Stomach smooth muscle (tissue), 2 donors: Measurements from ENCODE around the gene ATAD3A.

Source experiments
- H3K27ac ChIP-seq: one replicate; pipeline ENCODE4 v1.7.0; 2013; ENCODE audit warnings: mild to moderate bottlenecking, low read length, inconsistent platforms
- H3K27me3 ChIP-seq, 2 donors: one replicate each; pipeline ENCODE4 v1.7.0; 2013; ENCODE audit warnings: low read length in 2 of 2; ENCODE audit not compliant: insufficient read depth in 2 of 2, control insufficient read depth in 1 of 2
- H3K36me3 ChIP-seq, 2 donors: one replicate each; pipeline ENCODE4 v1.7.0; 2013; ENCODE audit warnings: low read length in 2 of 2; ENCODE audit not compliant: control insufficient read depth in 2 of 2, insufficient read depth in 2 of 2
- H3K4me1 ChIP-seq: one replicate; pipeline ENCODE4 v1.7.0; 2013; ENCODE audit warnings: low read length; ENCODE audit not compliant: control insufficient read depth, insufficient read depth
- H3K4me3 ChIP-seq, 2 donors: one replicate each; pipeline ENCODE4 v1.7.0; 2013; ENCODE audit warnings: low read length in 2 of 2
- H3K9ac ChIP-seq, 2 donors: one replicate each; pipeline ENCODE4 v1.7.0; 2013; ENCODE audit warnings: low read length in 2 of 2, mild to moderate bottlenecking in 1 of 2
- H3K9me3 ChIP-seq, 2 donors: one replicate each; pipeline ENCODE4 v1.7.0; 2013; ENCODE audit warnings: low read length in 2 of 2; ENCODE audit not compliant: control insufficient read depth in 2 of 2
- donor health status: healthy.
- donor health status: Pancreatic carcinoma.

Gene ATAD3A

GRCh38 chr1:1573843-1574720, 62.1 kb downstream of the ATAD3A start:
- H3K9me3 ChIP-seq = no peaks in the 10 kb centered on the region
- peak overlapping the region; percentile 73 to 96 for H3K4me3 ChIP-seq
- H3K27me3 ChIP-seq = no peaks in the 10 kb centered on the region
- H3K9ac ChIP-seq = peak overlapping the region; percentile 100
- H3K4me1 ChIP-seq = peaks cover 23% of the 10 kb centered on the region
- H3K36me3 ChIP-seq = peaks cover 0 to 2% of the 10 kb centered on the region in 2 donors
- peak overlapping the region; percentile 100 for H3K27ac ChIP-seq

- peak within 1 kb of the TSS; percentile 100 for H3K27ac ChIP-seq
- H3K36me3 ChIP-seq = peaks cover 0 to 2% of the 10 kb centered on the region in 2 donors
- H3K27me3 ChIP-seq = no peaks in the 10 kb centered on the region
- H3K4me3 ChIP-seq = peak within 1 kb of the TSS; percentile 95 to 96
- H3K9ac ChIP-seq = peak within 1 kb of the TSS; percentile 100
- H3K4me1 ChIP-seq = peaks cover 19% of the 10 kb centered on the region
- no peaks in the 10 kb centered on the region for H3K9me3 ChIP-seq
Measured at GRCh38 chr1:1574721-1575537, 63.0 kb downstream of the ATAD3A start, which contains the start of gene SSU72. TSS of gene SSU72 (minus strand) at chr1:1574863. CDS start at chr1:1574557, 306 bp downstream.

GRCh38 chr1:1577367-1578011, 65.5 kb downstream of the ATAD3A start:
- no peaks in the 10 kb centered on the region for H3K9me3 ChIP-seq
- H3K36me3 ChIP-seq = no peaks in the 10 kb centered on the region
- H3K27ac ChIP-seq = no peak overlapping the region
- H3K27me3 ChIP-seq = no peaks in the 10 kb centered on the region
- H3K4me3 ChIP-seq = no peak overlapping the region
- peaks cover 16% of the 10 kb centered on the region for H3K4me1 ChIP-seq
- no peak overlapping the region for H3K9ac ChIP-seq

- Histone ChIP-seq H3K9me3 (no peaks in the 10 kb centered on the region), H3K4me1 (peaks cover 8% of the 10 kb centered on the region), H3K36me3 (no peaks in the 10 kb centered on the region), H3K4me3 (no peak overlapping the region), H3K27ac (no peak overlapping the region), H3K27me3 (no peaks in the 10 kb centered on the region), H3K9ac (no peak overlapping the region)
Measured at GRCh38 chr1:1578371-1578940, 66.5 kb downstream of the ATAD3A start.

GRCh38 chr1:1582585-1583346, 70.8 kb downstream of the ATAD3A start:
- Histone ChIP-seq H3K9ac (no peak overlapping the region), H3K27me3 (no peaks in the 10 kb centered on the region), H3K9me3 (no peaks in the 10 kb centered on the region), H3K36me3 (no peaks in the 10 kb centered on the region), H3K4me3 (no peak overlapping the region), H3K4me1 (no peaks in the 10 kb centered on the region), H3K27ac (no peak overlapping the region)

- Histone ChIP-seq H3K9ac (no peak overlapping the region), H3K4me1 (no peaks in the 10 kb centered on the region), H3K4me3 (no peak overlapping the region), H3K27me3 (no peaks in the 10 kb centered on the region), H3K27ac (no peak overlapping the region), H3K36me3 (no peaks in the 10 kb centered on the region), H3K9me3 (no peaks in the 10 kb centered on the region)
Measured at GRCh38 chr1:1583347-1584010, 71.5 kb downstream of the ATAD3A start.
